Jurkat, Clone E6-1 (cell line): ENCODE data around the gene LEF1. TPM values are rescaled to one million over a fixed set of nuclear protein-coding genes. Genes with fewer than 3 reads are reported as not detected.
A peak's percentile ranks its signal among the peaks of the same experiment; 100 is the strongest.

Source experiments
- DNase-seq: peaks from one replicate; pipeline ENCODE4 v3.0.0-alpha.2; 2011; ENCODE audit warnings: low read depth, low spot score
- H3K4me3 ChIP-seq: 2 replicates; pipeline ENCODE4 v1.5.1; 2011; ENCODE audit warnings: mild to moderate bottlenecking, low read length, control low read depth, moderate library complexity
- polyA plus RNA-seq: library from polyadenylated mRNA; unstranded; fragments of >200 nt; gene quantifications from one replicate; pipeline ENCODE4 v1.2.1, GENCODE V29; 2012; ENCODE audit warnings: missing spikeins; ENCODE audit not compliant: insufficient read length, insufficient read depth

Gene LEF1
- polyA plus RNA-seq: 288 TPM

DNA sequence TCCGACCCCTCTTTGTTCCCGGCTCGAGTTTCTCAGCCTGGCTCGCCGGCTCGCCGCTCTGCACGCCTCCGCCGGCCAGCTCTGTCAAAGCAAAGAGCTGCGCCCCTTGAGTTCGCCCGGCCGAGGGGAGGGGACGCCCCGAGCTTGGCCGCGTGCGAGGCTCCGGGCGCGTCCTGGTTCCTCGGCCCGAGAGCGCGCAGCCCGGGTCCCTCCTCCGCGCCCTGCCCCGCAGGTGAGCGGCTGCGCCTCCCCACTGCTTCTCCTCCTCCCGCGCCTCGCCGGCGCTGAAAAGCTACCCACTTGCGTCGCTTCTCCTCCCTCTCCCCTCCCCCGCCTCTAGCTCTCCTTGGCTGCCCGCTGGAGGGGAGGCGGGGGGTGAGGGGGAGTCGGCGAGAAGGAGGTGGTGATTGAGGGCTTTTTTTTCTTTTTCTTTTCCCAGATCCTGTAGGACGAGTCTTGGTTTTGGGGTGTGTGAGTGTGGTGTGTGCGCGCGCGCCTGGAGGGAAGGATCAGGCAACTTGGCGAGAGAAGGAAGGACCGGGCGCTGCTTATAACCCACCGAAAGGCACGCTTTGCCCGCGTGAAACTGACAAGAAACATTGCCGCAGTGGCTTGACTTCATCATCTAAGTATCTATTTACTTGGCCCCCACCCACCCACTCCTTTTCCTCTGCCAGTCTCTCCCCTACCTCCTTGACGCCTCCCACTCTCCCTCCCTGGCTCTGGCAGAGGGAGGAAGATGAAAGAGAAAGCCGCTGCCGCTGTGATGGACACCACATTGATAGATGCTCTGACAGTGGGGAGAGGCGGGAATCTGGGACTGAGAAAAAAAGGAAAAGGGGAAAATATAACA is at the start of gene LEF1:
Gene LEF1, minus strand, starts transcription at position 262 of the 853 bp plus-strand sequence. CDS start 1,165 bp downstream, outside the sequence.
- peak; percentile 88 for DNase-seq
- H3K4me3 ChIP-seq: peak within 1 kb of the TSS; percentile 92

GRCh38 chr4:108216510-108216909 is 47.8 kb upstream of the LEF1 start:
- no peak for DNase-seq
- no peak overlapping the region for H3K4me3 ChIP-seq

- H3K4me3 ChIP-seq: no peak overlapping the region
- DNase-seq: no peak
These were observed 46.3 kb upstream of the LEF1 start for GRCh38 chr4:108215055-108215454.

DNA sequence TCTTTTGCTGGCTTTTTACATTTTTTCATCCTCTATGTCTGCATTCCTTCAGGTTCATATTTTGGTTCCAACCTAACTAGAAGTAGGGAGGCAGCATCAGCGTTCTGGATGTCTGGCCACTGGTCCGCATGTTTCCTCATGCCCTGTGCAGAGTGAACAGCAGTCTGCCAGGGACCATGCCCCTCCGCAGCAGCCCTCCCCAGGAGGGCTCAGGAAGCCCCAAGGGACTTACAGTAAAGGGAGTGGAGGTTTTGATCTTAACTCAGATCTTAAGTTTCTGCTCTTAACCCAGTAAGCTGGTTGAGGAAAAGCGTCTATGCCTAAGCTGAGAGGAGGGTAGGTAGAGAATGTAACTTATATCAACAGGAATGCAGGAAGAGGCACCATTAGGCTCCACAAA is 45.0 kb upstream of the LEF1 start:
- DNase-seq: no peak
- no peak overlapping the region for H3K4me3 ChIP-seq

- H3K4me3 ChIP-seq: no peak overlapping the region
- no peak for DNase-seq
These were observed 44.6 kb upstream of the LEF1 start for GRCh38 chr4:108213308-108213707.

- DNase-seq: no peak
- H3K4me3 ChIP-seq: no peak overlapping the region
These were observed 42.5 kb upstream of the LEF1 start for GRCh38 chr4:108210989-108211835.

DNA sequence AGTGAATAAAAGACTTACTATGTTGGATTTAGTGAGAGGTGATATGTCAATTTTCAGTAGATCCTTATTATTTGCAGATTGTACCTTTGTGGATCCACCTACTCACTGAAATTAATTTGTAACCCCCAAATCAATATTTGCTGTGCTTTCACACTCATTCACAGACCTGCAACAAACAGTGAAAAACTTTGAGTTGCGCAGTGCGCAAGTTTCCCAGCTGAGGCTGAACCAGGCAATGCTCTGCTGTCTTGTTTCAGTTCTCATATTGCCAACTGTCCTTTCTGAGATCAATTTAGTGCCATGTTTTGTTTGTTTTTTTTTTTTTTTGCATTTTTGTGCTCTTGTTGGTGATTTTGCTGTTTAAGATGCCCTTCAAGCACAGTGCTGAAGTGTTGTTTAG is 40.8 kb upstream of the LEF1 start:
- H3K4me3 ChIP-seq: no peak overlapping the region
- no peak for DNase-seq

DNA sequence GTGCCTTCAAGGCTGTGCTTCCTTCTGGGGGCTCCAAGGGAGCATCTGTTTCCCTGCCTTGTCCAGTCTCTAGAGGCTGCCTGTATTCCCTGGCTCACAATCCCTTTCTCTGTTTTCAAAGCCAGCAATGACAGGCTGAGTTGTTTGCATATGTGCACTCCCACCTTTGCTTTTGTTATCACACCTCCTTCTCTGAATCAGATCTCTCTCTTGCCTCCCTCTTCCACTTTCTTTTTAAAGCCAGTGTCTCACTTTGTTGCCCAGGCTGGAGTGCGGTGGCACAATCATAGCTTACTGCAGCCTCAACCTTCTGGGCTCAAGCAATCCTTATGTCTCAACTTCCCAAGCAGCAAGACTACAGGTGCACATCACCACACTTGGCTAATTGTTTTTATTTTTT is 37.1 kb upstream of the LEF1 start:
- DNase-seq: no peak

DNA sequence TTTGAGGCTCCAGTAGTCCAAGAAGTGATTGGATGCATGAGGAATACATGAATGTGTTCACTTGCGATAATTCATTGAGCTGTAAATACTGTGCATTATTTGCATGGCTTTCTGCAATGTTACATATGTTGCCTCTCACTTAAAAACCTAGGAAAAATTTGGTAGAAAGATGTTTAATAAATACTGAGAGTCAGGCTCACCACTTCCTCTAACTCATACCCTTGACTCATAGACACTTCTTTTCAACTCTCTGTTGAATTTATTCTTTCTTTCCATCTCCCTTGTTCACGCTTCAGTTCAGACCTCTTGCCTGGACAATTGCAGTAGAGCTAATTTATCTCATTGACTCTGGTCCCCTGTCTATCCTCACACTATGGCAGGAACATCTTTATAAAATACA is 35.8 kb upstream of the LEF1 start:
- no peak for DNase-seq
- no peak overlapping the region for H3K4me3 ChIP-seq

More for the DNA sequence above, 37.1 kb upstream of the LEF1 start:
- H3K4me3 ChIP-seq: no peak overlapping the region

DNA sequence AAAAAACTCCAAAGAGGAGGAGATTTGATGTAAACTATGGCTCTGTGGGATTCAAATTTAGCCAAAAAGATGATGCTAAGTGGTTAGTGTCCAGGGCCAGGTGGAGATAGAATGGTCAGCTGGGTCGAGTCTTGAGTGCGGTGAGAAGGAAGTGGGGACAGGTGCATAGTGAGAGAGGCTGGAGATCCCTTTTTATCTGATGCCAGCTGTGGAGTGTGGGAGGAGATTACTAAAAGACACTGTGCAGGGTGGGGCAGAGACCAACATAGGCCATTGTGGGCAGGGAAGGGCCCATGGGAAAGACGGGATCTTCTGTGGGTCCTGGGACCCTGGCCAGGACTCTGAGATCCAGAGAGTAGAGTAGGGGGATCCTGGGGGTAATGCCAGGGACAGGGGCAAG is 34.6 kb upstream of the LEF1 start:
- DNase-seq: no peak
- H3K4me3 ChIP-seq: no peak overlapping the region

DNA sequence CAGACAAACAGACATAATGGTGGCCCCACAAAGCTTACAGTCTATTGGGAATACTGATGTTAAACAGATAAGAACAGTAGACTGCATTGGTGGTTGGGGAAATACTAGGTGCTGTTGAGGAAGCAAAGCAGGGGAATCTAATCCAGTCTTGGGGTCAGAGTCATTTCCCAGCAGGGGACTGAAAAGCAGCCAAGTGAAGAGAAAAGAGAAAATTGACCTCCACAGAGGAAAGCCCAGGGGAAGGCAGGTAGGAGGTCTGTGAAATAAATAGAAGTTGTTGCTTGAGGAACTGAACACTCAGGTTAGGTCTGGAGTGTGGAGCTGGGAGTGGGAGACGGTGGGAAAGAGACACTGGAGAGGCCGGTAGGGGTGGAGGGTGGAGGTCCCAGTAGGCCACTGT is 33.0 kb upstream of the LEF1 start:
- H3K4me3 ChIP-seq: no peak overlapping the region
- DNase-seq: no peak

- H3K4me3 ChIP-seq: no peak overlapping the region
- DNase-seq: no peak
These were observed 31.1 kb upstream of the LEF1 start for GRCh38 chr4:108199881-108200280.

DNA sequence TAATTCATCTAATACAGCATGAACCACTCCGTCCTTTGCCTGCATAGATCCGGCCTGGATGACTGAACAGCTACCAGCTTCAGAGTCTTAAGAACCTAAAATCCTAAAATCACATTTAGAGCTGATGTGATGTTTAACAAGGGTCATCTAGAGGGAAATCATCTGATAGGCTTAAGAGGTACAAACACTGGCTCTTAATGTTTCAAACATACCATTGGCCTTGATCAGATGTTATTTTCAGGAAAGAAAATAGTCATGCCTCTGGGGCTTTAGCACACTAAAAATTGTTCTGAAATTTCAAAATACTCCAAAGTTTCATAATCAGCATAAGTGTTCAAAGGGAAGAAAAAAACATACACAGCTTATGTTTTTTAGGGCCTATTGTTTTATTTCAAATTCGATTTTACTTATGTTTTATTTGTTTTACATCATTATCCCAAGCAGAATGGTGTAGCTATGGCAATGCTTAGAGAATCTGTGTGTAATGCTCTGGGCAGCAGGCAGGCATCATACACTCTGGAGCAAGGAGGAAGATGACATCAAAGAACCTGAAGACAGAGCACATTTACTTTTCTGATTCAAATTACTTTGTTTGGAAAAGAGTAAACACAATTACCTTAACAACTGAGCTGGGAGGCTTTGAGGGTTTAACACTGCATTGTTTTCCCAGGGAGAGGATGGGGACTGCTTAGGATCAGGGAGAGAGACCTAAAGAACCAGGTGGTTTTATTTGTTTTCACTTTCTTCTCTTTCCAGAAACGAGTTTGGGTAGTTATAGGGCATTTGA is 25.3 kb upstream of the LEF1 start:
- no peak overlapping the region for H3K4me3 ChIP-seq
- no peak for DNase-seq

DNA sequence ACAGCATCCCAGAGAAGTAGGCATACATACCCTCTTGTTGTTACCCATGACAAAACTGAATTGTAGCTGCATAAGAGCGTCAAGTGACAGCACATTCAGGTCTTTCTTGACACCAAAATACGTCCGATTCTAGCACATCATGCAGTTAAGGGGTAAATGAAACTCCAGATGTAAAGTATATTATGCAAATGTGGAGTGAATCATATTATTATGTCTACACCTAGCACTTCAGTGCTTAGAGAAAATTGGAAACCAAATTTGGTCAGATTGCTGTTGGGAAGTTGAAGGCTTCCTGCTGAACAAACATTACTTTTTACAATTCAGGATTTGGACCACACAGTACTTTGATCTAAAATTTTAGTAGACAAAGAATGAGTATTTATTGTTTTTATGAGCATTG is 24.2 kb upstream of the LEF1 start:
- DNase-seq: no peak
- no peak overlapping the region for H3K4me3 ChIP-seq

DNA sequence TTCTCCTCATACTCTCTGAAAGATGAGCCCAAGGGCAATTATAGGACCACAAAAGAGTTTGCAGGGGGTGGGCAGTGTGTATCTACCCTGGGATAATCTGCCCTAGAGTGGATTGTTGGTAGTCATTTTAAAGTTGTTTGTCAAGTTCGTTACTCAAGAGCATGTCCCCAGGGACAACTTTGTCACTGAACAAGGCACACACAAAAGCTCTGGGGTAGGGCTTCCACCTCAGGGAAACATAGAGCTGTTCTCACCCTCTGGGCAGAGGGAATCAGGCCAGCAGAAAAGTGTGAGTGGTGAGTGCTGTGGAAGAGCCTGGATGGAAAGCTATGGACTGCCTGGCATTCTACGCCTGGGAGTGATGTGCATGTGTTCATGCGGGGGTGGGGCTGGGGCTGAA is 23.3 kb upstream of the LEF1 start:
- no peak for DNase-seq
- H3K4me3 ChIP-seq: no peak overlapping the region

DNA sequence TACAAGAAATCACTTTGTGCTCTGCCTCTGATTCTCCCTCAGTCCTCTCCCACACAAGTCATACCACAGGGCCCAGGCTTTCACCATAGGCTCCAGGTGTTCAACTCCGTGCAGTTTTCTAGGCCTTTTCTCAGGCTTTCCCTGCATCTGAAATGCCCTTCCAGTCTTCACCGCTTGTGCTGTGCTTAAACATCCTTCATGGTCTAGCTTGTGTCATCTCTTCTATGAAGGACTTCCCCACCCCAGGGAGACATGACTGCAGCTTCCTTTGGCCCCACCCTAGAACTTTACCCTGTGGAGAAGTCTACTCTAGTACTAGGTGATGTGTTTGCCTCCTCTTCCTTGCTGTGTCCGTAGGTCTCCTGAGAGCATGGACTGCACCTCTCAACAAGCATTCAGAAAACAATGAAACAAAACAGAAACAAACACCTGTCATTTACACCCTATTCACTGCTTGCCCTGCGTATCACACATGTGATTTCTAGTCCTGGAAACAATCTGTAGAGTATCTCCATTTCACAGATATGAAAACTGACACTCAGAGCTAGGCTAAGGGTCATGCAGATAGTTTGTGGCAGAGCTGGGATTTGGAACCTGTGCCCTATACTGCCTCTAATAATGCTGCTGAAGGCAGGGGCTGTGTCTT is 22.7 kb upstream of the LEF1 start:
- no peak overlapping the region for H3K4me3 ChIP-seq
- no peak for DNase-seq

- H3K4me3 ChIP-seq: no peak overlapping the region
- no peak for DNase-seq
These were observed 20.0 kb upstream of the LEF1 start for GRCh38 chr4:108188770-108189169.

DNA sequence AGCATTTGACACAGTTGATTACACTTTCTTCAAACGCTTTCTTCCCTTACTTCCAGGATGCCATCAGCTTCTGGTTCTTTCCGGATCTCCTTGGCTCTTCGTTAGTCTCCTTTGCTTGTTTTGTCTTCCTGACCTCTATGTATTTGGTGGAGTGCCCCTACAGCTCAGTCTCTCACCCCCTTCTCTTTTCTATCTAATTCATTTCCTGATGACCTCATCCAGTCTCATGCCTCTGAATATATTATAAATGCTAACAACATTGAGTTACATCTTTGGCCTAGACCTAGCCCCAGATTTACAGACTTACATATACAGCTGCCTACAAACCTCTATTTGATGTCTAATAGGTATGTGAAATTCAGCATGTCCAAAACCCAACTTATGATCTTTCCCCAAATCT is 16.5 kb upstream of the LEF1 start:
- DNase-seq: no peak

DNA sequence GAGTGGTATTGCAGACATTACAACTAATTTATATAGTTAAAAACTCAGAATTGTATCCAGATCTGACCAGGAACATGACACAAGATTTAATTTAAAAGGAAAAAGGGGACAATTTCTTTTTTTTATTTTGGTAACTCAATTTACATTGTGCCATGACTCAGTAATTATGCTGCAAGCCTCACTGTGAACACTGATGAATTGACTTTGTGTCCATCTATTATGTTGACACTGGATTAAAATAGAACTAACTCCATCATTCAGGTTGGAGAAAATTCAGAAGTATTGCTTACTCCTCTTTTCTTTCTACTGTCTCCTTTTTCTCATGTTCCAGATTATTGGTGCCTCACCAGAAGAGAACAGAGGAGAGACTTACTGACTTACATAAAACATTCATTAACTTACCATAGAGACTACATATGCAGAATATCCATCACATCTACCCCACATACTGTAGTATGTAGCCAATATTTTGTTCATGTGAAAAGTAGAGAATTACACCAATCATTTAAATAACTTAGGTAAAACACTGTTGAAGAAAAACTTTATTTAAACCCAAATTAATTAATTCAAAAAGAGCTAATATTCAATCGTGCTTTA is 15.8 kb upstream of the LEF1 start:
- no peak overlapping the region for H3K4me3 ChIP-seq
- DNase-seq: no peak

More for the DNA sequence above, 16.5 kb upstream of the LEF1 start:
- no peak overlapping the region for H3K4me3 ChIP-seq
